ENCODE measurements around the gene LIPK. TPM values are rescaled to one million over a fixed set of nuclear protein-coding genes. Genes with fewer than 3 reads are reported as not detected.

LIPK gene
- total RNA-seq, 3 donors from 2014 or later (not counting 1 experiment from before 2014, with no cell fraction given): not detected

GRCh38 chr10:88769384-88769783 lies 63.3 kb downstream of the LIPK start:
- no peak for ATAC-seq
- no peak overlapping the region for H3K4me3 ChIP-seq (ENCODE audit: low read length)
- DNase-seq: no peak
- 80% methylated on average over 1 of the region's 1 CpG for WGBS (ENCODE audit: insufficient coverage)
- no peaks in the 10 kb centered on the region for H3K4me1 ChIP-seq (ENCODE audit: control insufficient read depth, insufficient read depth, low read length)
- peaks cover 2% of the 10 kb centered on the region for H3K27me3 ChIP-seq (ENCODE audit: control insufficient read depth, insufficient read depth, low read length)
- TF ChIP-seq CTCF (IDR thresholded peaks at IDR 0.05): no peak
- intact Hi-C loops (cut with micrococcal nuclease): no loop called here
- H3K9me3 ChIP-seq (ENCODE audit: control insufficient read depth, insufficient read depth, low read length): no peaks in the 10 kb centered on the region
- H3K36me3 ChIP-seq (ENCODE audit: control insufficient read depth, insufficient read depth, low read length): no peaks in the 10 kb centered on the region
- Mint-ChIP-seq H3K9me3 (no peaks in the 10 kb centered on the region), H3K4me1 (no peaks in the 10 kb centered on the region), H3K36me3 (no peaks in the 10 kb centered on the region), H3K27ac (no peak overlapping the region), H3K27me3 (ENCODE audit: low read depth in 2 of 2) (peaks cover 0 to 12% of the 10 kb centered on the region in 2 donors), H3K4me3 (no peak overlapping the region)
- no peak overlapping the region for H3K27ac ChIP-seq (ENCODE audit: low read length)

GRCh38 chr10:88781206-88781605 lies 75.2 kb downstream of the LIPK start:
- H3K4me3 Mint-ChIP-seq: no peak overlapping the region
- no peaks in the 10 kb centered on the region for H3K4me1 ChIP-seq (ENCODE audit: control insufficient read depth, insufficient read depth, low read length)
- 79% methylated on average over 2 of the region's 2 CpGs for WGBS (ENCODE audit: insufficient coverage)
- no peak for ATAC-seq
- no peak overlapping the region for H3K27ac ChIP-seq (ENCODE audit: low read length)
- H3K36me3 ChIP-seq (ENCODE audit: control insufficient read depth, insufficient read depth, low read length): no peaks in the 10 kb centered on the region
- no peaks in the 10 kb centered on the region for H3K36me3 Mint-ChIP-seq
- no peak overlapping the region for H3K27ac Mint-ChIP-seq
- H3K9me3 Mint-ChIP-seq: no peaks in the 10 kb centered on the region
- intact Hi-C loops (cut with micrococcal nuclease): no loop called here
- DNase-seq: no peak
- H3K9me3 ChIP-seq (ENCODE audit: control insufficient read depth, insufficient read depth, low read length): no peaks in the 10 kb centered on the region
- H3K27me3 ChIP-seq (ENCODE audit: control insufficient read depth, insufficient read depth, low read length): no peaks in the 10 kb centered on the region
- H3K4me1 Mint-ChIP-seq: peaks cover 14 to 16% of the 10 kb centered on the region in 2 donors
- no peak overlapping the region for H3K4me3 ChIP-seq (ENCODE audit: low read length)
- TF ChIP-seq CTCF (IDR thresholded peaks at IDR 0.05): no peak
- peaks cover 5 to 21% of the 10 kb centered on the region in 2 donors for H3K27me3 Mint-ChIP-seq (ENCODE audit: low read depth in 2 of 2)

- Mint-ChIP-seq H3K4me1 (peaks cover 14 to 16% of the 10 kb centered on the region in 2 donors), H3K27me3 (ENCODE audit: low read depth in 2 of 2) (peaks cover 2 to 18% of the 10 kb centered on the region in 2 donors), H3K36me3 (no peaks in the 10 kb centered on the region), H3K27ac (no peak overlapping the region), H3K9me3 (no peaks in the 10 kb centered on the region), H3K4me3 (no peak overlapping the region)
- DNase-seq (no peak), ATAC-seq (no peak)
- no peaks in the 10 kb centered on the region for H3K9me3 ChIP-seq (ENCODE audit: control insufficient read depth, insufficient read depth, low read length)
- no peaks in the 10 kb centered on the region for H3K4me1 ChIP-seq (ENCODE audit: control insufficient read depth, insufficient read depth, low read length)
- H3K36me3 ChIP-seq (ENCODE audit: control insufficient read depth, insufficient read depth, low read length): no peaks in the 10 kb centered on the region
- no peak for TF ChIP-seq CTCF (IDR thresholded peaks at IDR 0.05)
- intact Hi-C loops (cut with micrococcal nuclease): no loop called here
- no peak overlapping the region for H3K4me3 ChIP-seq (ENCODE audit: low read length)
- no CpG with 5 or more reads among the region's 3 CpGs for WGBS (ENCODE audit: insufficient coverage)
- H3K27me3 ChIP-seq (ENCODE audit: control insufficient read depth, insufficient read depth, low read length): no peaks in the 10 kb centered on the region
- H3K27ac ChIP-seq (ENCODE audit: low read length): no peak overlapping the region
Measured at GRCh38 chr10:88782222-88782621, 76.2 kb downstream of the LIPK start.

- Mint-ChIP-seq H3K4me1 (peaks cover 14 to 16% of the 10 kb centered on the region in 2 donors), H3K4me3 (peak overlapping the region; percentile 22), H3K27me3 (ENCODE audit: low read depth in 2 of 2) (peaks cover 2 to 8% of the 10 kb centered on the region in 2 donors), H3K9me3 (no peaks in the 10 kb centered on the region), H3K36me3 (no peaks in the 10 kb centered on the region), H3K27ac (no peak overlapping the region)
- Histone ChIP-seq H3K27me3 (ENCODE audit: control insufficient read depth, insufficient read depth, low read length) (no peaks in the 10 kb centered on the region), H3K9me3 (ENCODE audit: control insufficient read depth, insufficient read depth, low read length) (no peaks in the 10 kb centered on the region), H3K4me3 (ENCODE audit: low read length) (no peak overlapping the region), H3K27ac (ENCODE audit: low read length) (no peak overlapping the region), H3K4me1 (ENCODE audit: control insufficient read depth, insufficient read depth, low read length) (no peaks in the 10 kb centered on the region), H3K36me3 (ENCODE audit: control insufficient read depth, insufficient read depth, low read length) (no peaks in the 10 kb centered on the region)
- TF ChIP-seq CTCF (IDR thresholded peaks at IDR 0.05): no peak
- WGBS (ENCODE audit: insufficient coverage): 0% methylated on average over 1 of the region's 3 CpGs
- DNase-seq (no peak), ATAC-seq (peak in 2 of 3 donors; percentile 41 to 43)
- intact Hi-C loops (cut with micrococcal nuclease): no loop called here
Measured at GRCh38 chr10:88783724-88784123, 77.7 kb downstream of the LIPK start.
